ENCODE measurements around the gene KCNQ5.

KCNQ5 gene

DNA sequence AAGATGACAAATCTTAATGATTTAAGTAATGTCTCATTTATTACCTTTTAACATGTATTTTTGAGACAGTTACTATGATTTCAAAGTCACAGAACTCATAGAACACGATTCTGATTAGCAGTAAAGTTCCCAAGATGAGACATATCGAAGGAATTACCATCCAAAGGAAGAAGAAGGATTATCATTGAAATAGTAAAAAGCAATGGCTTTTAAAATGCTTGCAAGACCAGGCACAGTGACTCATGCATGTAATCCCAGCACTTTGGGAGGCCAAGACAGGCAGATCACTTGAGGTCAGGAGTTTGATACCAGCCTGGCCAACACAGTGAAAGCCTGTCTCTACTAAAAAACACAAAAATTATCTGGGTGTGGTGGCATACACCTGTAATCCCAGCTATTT, 384.3 kb downstream of the KCNQ5 start:
- no peak overlapping the region for H3K9ac ChIP-seq (ENCODE audit: low read length)
- H3K4me3 ChIP-seq (ENCODE audit: low read length) = no peak overlapping the region
- no peaks in the 10 kb centered on the region for H4K20me1 ChIP-seq (ENCODE audit: insufficient read depth, low read length)
- H3K4me2 ChIP-seq (ENCODE audit: low read length) = no peak overlapping the region
- H3K27me3 ChIP-seq (ENCODE audit: low read depth, low read length) = no peaks in the 10 kb centered on the region
- no peaks in the 10 kb centered on the region for H3K9me3 ChIP-seq (ENCODE audit: insufficient read depth, low read length)
- H3K36me3 ChIP-seq (replicated peaks; ENCODE audit: low read depth, low read length) = peaks cover 8% of the 10 kb centered on the region
- H3K27ac ChIP-seq (ENCODE audit: low read length) = no peak overlapping the region
- H3K79me2 ChIP-seq (ENCODE audit: low read length) = no peaks in the 10 kb centered on the region
- H3K4me1 ChIP-seq (ENCODE audit: low read length) = no peaks in the 10 kb centered on the region
- TF ChIP-seq EZH2phosphoT487 (IDR thresholded peaks at IDR 0.05; ENCODE audit: low read depth) = no peak
- TF ChIP-seq, protein P1, sequence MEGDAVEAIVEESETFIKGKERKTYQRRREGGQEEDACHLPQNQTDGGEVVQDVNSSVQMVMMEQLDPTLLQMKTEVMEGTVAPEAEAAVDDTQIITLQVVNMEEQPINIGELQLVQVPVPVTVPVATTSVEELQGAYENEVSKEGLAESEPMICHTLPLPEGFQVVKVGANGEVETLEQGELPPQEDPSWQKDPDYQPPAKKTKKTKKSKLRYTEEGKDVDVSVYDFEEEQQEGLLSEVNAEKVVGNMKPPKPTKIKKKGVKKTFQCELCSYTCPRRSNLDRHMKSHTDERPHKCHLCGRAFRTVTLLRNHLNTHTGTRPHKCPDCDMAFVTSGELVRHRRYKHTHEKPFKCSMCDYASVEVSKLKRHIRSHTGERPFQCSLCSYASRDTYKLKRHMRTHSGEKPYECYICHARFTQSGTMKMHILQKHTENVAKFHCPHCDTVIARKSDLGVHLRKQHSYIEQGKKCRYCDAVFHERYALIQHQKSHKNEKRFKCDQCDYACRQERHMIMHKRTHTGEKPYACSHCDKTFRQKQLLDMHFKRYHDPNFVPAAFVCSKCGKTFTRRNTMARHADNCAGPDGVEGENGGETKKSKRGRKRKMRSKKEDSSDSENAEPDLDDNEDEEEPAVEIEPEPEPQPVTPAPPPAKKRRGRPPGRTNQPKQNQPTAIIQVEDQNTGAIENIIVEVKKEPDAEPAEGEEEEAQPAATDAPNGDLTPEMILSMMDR (IDR thresholded peaks at IDR 0.05; ENCODE audit: low read depth, low read length) = no peak
- H2AFZ ChIP-seq (ENCODE audit: low read depth, low read length) = no peak overlapping the region

DNA sequence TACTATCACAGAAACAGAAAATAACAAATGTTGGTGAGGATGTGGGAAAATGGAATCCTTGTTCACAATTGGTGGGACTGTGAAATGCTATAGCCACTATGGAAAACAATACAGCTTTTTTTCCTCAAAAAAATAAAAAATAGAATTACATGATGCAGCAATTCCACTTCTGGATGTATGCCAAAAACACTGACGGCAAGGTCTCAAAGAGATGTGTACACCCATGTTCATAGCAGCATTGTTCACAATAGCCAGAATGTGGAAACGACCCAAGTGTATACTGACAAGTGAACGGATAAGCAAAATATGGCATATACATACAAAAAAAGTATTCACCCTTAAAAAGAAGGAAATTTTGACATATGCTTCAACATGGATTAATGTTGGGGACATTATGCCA, 390.1 kb downstream of the KCNQ5 start:
- TF ChIP-seq EZH2phosphoT487 (IDR thresholded peaks at IDR 0.05; ENCODE audit: low read depth) = no peak
- TF ChIP-seq, protein P1 (IDR thresholded peaks at IDR 0.05; ENCODE audit: low read depth, low read length) = no peak

DNA sequence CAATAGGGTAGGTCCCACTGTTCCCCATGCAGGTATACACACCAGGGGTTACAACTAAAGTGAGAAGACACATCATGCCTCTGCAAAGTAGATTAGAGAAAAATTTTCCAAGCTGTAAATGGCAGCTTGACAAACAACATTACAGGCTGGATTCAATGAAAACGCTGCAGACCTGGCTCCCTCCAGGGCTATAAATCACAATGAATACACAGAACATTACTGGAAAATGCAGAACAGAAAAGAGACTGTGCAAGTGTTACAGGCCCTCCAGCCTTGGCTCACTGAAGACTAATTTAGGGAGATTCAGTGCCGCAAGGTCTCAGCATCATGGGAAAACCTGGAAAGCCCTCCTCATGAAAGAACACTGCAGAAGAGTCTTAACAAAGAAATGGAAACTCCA, 395.6 kb downstream of the KCNQ5 start:
- no peak overlapping the region for H3K9ac ChIP-seq (ENCODE audit: low read length)
- H4K20me1 ChIP-seq (ENCODE audit: insufficient read depth, low read length) = no peaks in the 10 kb centered on the region
- no peaks in the 10 kb centered on the region for H3K79me2 ChIP-seq (ENCODE audit: low read length)
- no peaks in the 10 kb centered on the region for H3K9me3 ChIP-seq (ENCODE audit: insufficient read depth, low read length)
- H3K4me1 ChIP-seq (ENCODE audit: low read length) = no peaks in the 10 kb centered on the region
- H3K27me3 ChIP-seq (ENCODE audit: low read depth, low read length) = no peaks in the 10 kb centered on the region
- TF ChIP-seq, protein P1 (IDR thresholded peaks at IDR 0.05; ENCODE audit: low read depth, low read length) = no peak
- TF ChIP-seq EZH2phosphoT487 (IDR thresholded peaks at IDR 0.05; ENCODE audit: low read depth) = no peak
- H3K36me3 ChIP-seq (replicated peaks; ENCODE audit: low read depth, low read length) = no peaks in the 10 kb centered on the region
- H3K4me2 ChIP-seq (ENCODE audit: low read length) = no peak overlapping the region
- H3K27ac ChIP-seq (ENCODE audit: low read length) = no peak overlapping the region
- H3K4me3 ChIP-seq (ENCODE audit: low read length) = no peak overlapping the region
- H2AFZ ChIP-seq (ENCODE audit: low read depth, low read length) = no peak overlapping the region

More for the DNA sequence above, 390.1 kb downstream of the KCNQ5 start:
- H3K79me2 ChIP-seq (ENCODE audit: low read length) = no peaks in the 10 kb centered on the region
- H3K9ac ChIP-seq (ENCODE audit: low read length) = no peak overlapping the region
- no peak overlapping the region for H3K27ac ChIP-seq (ENCODE audit: low read length)
- H3K4me2 ChIP-seq (ENCODE audit: low read length) = no peak overlapping the region
- peaks cover 8% of the 10 kb centered on the region for H3K36me3 ChIP-seq (replicated peaks; ENCODE audit: low read depth, low read length)
- no peaks in the 10 kb centered on the region for H4K20me1 ChIP-seq (ENCODE audit: insufficient read depth, low read length)
- H2AFZ ChIP-seq (ENCODE audit: low read depth, low read length) = no peak overlapping the region
- H3K4me3 ChIP-seq (ENCODE audit: low read length) = no peak overlapping the region
- no peaks in the 10 kb centered on the region for H3K4me1 ChIP-seq (ENCODE audit: low read length)
- no peaks in the 10 kb centered on the region for H3K27me3 ChIP-seq (ENCODE audit: low read depth, low read length)
- no peaks in the 10 kb centered on the region for H3K9me3 ChIP-seq (ENCODE audit: insufficient read depth, low read length)

DNA sequence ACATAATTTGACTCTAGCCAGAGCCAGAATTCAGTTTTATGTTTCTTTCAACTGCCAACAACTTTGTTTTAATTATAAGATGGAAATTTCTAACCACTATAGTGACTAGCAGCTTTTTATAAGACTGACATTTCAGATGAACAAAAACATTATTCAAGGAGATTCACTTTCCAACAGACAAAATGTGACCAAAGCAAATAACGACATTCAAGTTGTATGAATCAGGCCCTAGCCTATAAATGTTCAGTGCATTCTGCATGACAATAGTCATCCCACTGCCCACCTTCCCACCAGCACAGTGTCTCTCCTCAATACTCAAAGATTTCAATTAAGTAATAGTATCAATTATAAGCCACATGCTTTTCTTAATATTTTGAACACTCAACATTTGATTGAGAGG, 402.7 kb downstream of the KCNQ5 start:
- Histone ChIP-seq H3K4me1 (ENCODE audit: low read length) (no peaks in the 10 kb centered on the region), H2AFZ (ENCODE audit: low read depth, low read length) (no peak overlapping the region), H3K27ac (ENCODE audit: low read length) (no peak overlapping the region), H3K4me2 (ENCODE audit: low read length) (no peak overlapping the region), H3K36me3 (replicated peaks; ENCODE audit: low read depth, low read length) (no peaks in the 10 kb centered on the region), H3K9ac (ENCODE audit: low read length) (no peak overlapping the region), H4K20me1 (ENCODE audit: insufficient read depth, low read length) (no peaks in the 10 kb centered on the region), H3K79me2 (ENCODE audit: low read length) (no peaks in the 10 kb centered on the region), H3K4me3 (ENCODE audit: low read length) (no peak overlapping the region), H3K27me3 (ENCODE audit: low read depth, low read length) (no peaks in the 10 kb centered on the region), H3K9me3 (ENCODE audit: insufficient read depth, low read length) (no peaks in the 10 kb centered on the region)
- TF ChIP-seq EZH2phosphoT487 (IDR thresholded peaks at IDR 0.05; ENCODE audit: low read depth) = no peak
- TF ChIP-seq, protein P1 (IDR thresholded peaks at IDR 0.05; ENCODE audit: low read depth, low read length) = no peak
